Measurements from ENCODE around the gene BLID. TPM values are rescaled to one million over a fixed set of nuclear protein-coding genes. Genes with fewer than 3 reads are reported as not detected.

BLID gene
- polyA plus RNA-seq, 1 donor from 2014 or later: not detected

DNA sequence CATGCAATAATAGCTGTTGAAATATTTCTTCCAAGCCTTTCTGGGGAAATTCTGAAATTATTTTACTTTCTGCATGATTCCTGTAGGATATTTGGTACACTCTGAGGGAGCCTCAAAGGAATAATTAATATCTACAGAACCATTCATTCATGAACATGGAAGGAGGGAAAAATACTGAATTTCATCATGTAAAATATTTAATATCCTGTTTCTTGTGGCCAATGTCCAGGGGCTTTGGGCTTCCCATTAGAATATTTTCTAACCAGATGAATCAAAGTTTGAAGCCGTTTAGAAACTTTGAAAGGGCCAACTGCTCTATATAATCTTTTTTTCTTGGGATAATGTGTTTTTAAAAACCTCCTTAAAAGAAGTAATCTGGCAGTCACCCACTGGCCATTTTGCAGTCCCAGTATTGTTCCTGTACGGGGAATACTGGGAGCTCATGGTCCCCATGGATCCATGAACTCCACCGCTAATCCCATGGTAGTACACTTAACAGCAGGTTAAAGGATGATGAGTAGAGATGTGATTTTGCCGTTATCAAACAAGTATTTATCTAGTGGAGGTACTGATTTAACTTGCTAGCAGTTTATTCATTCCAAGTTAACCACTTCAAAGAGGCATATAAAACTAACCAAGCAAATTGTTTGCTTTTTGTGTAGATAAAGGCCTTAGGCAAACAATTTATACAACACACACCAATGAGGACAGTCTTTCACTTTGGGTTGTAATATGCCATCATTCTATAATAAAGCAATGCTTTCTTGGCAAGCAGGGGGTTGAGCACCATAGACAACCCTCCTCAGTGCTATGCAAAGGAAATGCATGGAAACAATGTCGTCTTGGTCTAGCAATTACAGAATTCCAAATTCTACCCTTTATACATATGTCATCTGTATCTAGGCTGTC lies 34.5 kb upstream of the BLID start:
- Histone ChIP-seq H3K9me3 (ENCODE audit: low read length) (no peaks in the 10 kb centered on the region), H3K79me2 (replicated peaks; ENCODE audit: insufficient read depth, low read length) (no peaks in the 10 kb centered on the region), H3K27ac (ENCODE audit: low read length) (no peak overlapping the region), H4K20me1 (ENCODE audit: insufficient read depth) (no peaks in the 10 kb centered on the region), H3K9ac (ENCODE audit: low read length) (no peak overlapping the region), H2AFZ (ENCODE audit: low read depth, low read length) (no peak overlapping the region), H3K9me2 (ENCODE audit: insufficient read depth, low read length) (no peaks in the 10 kb centered on the region), H3K4me3 (ENCODE audit: low read length) (no peak overlapping the region), H3K36me3 (ENCODE audit: insufficient read depth, low read length) (no peaks in the 10 kb centered on the region), H3K27me3 (ENCODE audit: insufficient read depth, low read depth, low read length) (no peaks in the 10 kb centered on the region), H3K4me2 (ENCODE audit: low read length) (no peak overlapping the region), H3F3A (ENCODE audit: insufficient read depth, low read length, poor library complexity, severe bottlenecking) (no peaks in the 10 kb centered on the region)
- TF ChIP-seq MXI1 (conservative IDR thresholded peaks at IDR 0.05; ENCODE audit: poor library complexity, severe bottlenecking): no peak
- TF ChIP-seq, protein P1, sequence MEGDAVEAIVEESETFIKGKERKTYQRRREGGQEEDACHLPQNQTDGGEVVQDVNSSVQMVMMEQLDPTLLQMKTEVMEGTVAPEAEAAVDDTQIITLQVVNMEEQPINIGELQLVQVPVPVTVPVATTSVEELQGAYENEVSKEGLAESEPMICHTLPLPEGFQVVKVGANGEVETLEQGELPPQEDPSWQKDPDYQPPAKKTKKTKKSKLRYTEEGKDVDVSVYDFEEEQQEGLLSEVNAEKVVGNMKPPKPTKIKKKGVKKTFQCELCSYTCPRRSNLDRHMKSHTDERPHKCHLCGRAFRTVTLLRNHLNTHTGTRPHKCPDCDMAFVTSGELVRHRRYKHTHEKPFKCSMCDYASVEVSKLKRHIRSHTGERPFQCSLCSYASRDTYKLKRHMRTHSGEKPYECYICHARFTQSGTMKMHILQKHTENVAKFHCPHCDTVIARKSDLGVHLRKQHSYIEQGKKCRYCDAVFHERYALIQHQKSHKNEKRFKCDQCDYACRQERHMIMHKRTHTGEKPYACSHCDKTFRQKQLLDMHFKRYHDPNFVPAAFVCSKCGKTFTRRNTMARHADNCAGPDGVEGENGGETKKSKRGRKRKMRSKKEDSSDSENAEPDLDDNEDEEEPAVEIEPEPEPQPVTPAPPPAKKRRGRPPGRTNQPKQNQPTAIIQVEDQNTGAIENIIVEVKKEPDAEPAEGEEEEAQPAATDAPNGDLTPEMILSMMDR (IDR thresholded peaks at IDR 0.05; ENCODE audit: poor library complexity, severe bottlenecking): no peak
- TF ChIP-seq EP300 (conservative IDR thresholded peaks at IDR 0.05; ENCODE audit: poor library complexity, severe bottlenecking): no peak
- TF ChIP-seq SMC3 (conservative IDR thresholded peaks at IDR 0.05; ENCODE audit: poor library complexity): no peak
- TF ChIP-seq, protein P2, sequence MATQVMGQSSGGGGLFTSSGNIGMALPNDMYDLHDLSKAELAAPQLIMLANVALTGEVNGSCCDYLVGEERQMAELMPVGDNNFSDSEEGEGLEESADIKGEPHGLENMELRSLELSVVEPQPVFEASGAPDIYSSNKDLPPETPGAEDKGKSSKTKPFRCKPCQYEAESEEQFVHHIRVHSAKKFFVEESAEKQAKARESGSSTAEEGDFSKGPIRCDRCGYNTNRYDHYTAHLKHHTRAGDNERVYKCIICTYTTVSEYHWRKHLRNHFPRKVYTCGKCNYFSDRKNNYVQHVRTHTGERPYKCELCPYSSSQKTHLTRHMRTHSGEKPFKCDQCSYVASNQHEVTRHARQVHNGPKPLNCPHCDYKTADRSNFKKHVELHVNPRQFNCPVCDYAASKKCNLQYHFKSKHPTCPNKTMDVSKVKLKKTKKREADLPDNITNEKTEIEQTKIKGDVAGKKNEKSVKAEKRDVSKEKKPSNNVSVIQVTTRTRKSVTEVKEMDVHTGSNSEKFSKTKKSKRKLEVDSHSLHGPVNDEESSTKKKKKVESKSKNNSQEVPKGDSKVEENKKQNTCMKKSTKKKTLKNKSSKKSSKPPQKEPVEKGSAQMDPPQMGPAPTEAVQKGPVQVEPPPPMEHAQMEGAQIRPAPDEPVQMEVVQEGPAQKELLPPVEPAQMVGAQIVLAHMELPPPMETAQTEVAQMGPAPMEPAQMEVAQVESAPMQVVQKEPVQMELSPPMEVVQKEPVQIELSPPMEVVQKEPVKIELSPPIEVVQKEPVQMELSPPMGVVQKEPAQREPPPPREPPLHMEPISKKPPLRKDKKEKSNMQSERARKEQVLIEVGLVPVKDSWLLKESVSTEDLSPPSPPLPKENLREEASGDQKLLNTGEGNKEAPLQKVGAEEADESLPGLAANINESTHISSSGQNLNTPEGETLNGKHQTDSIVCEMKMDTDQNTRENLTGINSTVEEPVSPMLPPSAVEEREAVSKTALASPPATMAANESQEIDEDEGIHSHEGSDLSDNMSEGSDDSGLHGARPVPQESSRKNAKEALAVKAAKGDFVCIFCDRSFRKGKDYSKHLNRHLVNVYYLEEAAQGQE (IDR thresholded peaks at IDR 0.05; ENCODE audit: borderline replicate concordance): no peak

DNA sequence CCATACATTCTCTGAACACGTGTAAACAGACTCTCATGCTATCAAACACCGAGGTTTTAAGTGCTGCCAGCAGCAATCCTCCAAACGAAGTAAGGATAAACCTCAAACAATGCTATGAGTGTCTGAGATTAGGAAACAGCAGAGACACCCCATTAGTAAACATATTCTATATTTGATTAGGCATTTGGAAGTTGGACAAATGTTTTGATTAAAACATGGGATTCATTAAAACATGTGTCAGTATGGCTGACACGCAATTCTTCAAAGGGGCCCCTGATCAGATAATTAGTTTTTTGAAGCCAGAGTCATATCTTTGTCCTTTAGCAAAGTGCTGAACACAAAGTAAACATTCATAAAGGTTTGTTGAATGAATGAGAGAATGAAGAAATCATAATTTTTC lies 33.2 kb upstream of the BLID start:
- no peaks in the 10 kb centered on the region for H4K20me1 ChIP-seq (ENCODE audit: insufficient read depth)
- H2AFZ ChIP-seq (ENCODE audit: low read depth, low read length): no peak overlapping the region
- no peak overlapping the region for H3K4me3 ChIP-seq (ENCODE audit: low read length)
- no peaks in the 10 kb centered on the region for H3K27me3 ChIP-seq (ENCODE audit: insufficient read depth, low read depth, low read length)
- TF ChIP-seq SMC3 (conservative IDR thresholded peaks at IDR 0.05; ENCODE audit: poor library complexity): no peak
- TF ChIP-seq, protein P2 (IDR thresholded peaks at IDR 0.05; ENCODE audit: borderline replicate concordance): no peak
- H3K4me2 ChIP-seq (ENCODE audit: low read length): no peak overlapping the region
- no peaks in the 10 kb centered on the region for H3K9me3 ChIP-seq (ENCODE audit: low read length)
- no peak overlapping the region for H3K27ac ChIP-seq (ENCODE audit: low read length)
- H3K9ac ChIP-seq (ENCODE audit: low read length): no peak overlapping the region
- no peaks in the 10 kb centered on the region for H3F3A ChIP-seq (ENCODE audit: insufficient read depth, low read length, poor library complexity, severe bottlenecking)
- no peaks in the 10 kb centered on the region for H3K36me3 ChIP-seq (ENCODE audit: insufficient read depth, low read length)
- H3K79me2 ChIP-seq (replicated peaks; ENCODE audit: insufficient read depth, low read length): no peaks in the 10 kb centered on the region
- H3K9me2 ChIP-seq (ENCODE audit: insufficient read depth, low read length): no peaks in the 10 kb centered on the region

Measured in neural cell (in vitro differentiated cells).